ENCODE results near the gene ME2. TPM values are rescaled to one million over a fixed set of nuclear protein-coding genes. Genes with fewer than 3 reads are reported as not detected.

Gene ME2
- total and polyA plus RNA-seq, 9 of the 15 experiments (the other 6 are each of a cell fraction or from before 2014, with no cell fraction given), result 12.3 to 54.4 (median 36.2) TPM

GRCh38 chr18:50938912-50939311, 60.0 kb downstream of the ME2 start:
- ChIA-PET CTCF (ENCODE audit: low intra/inter-chr PET ratio) (no interaction called here), POLR2A (no interaction called here)
- DNase-seq (ENCODE audit: extremely low read depth in 1 of 4, low spot score in 3 of 4) (no peak), ATAC-seq (no peak), FAIRE-seq (no peak)
- Histone ChIP-seq H3K27me3 (ENCODE audit: control insufficient read depth in 2 of 2, insufficient read depth in 2 of 2, low read length in 2 of 2) (no peaks in the 10 kb centered on the region), H2AFZ (ENCODE audit: low read depth, low read length) (no peak overlapping the region), H3K4me3 (no peak overlapping the region), H3K27ac (ENCODE audit: extremely low read depth, low read depth, low read length) (no peak overlapping the region), H3K4me1 (replicated peaks in 1 of 2; ENCODE audit: control insufficient read depth in 2 of 2, insufficient read depth in 2 of 2, low read length in 2 of 2) (no peaks in the 10 kb centered on the region), H3K9me3 (replicated peaks; ENCODE audit: control insufficient read depth, insufficient read depth, low read depth, low read length) (no peaks in the 10 kb centered on the region), H3K9me1 (ENCODE audit: control insufficient read depth, insufficient read depth, low read length) (no peaks in the 10 kb centered on the region), H3K9ac (ENCODE audit: insufficient read depth in 1 of 2, low read depth in 2 of 2, low read length in 2 of 2) (no peak overlapping the region), H3K36me3 (ENCODE audit: control insufficient read depth, insufficient read depth, low read length) (peaks cover 2% of the 10 kb centered on the region; the same call in 1 of the 3 replicates), H3K79me2 (ENCODE audit: control insufficient read depth, insufficient read depth, low read length) (no peaks in the 10 kb centered on the region), H3K4me2 (ENCODE audit: insufficient read depth, low read length) (no peak overlapping the region), H4K20me1 (replicated peaks; ENCODE audit: control insufficient read depth, insufficient read depth, low read length) (no peaks in the 10 kb centered on the region)
- 92% methylated on average over 2 of the region's 2 CpGs for WGBS (ENCODE audit: insufficient coverage, low coverage, missing lambda C conversion rate)
- intact Hi-C loops (cut with micrococcal nuclease), result no loop called here
- BruUV-seq (replicated peaks), result no TSS peak
- in situ Hi-C loops (cut with MboI), result no loop called here
- TF ChIP-seq ADNP (tag; IDR thresholded peaks at IDR 0.05), result no peak
- TF ChIP-seq MAFK (IDR thresholded peaks at IDR 0.05; ENCODE audit: low read length), result peak; percentile 91
- no peak for TF ChIP-seq ZNF282 (CRISPR knock-in tag; IDR thresholded peaks at IDR 0.05)
- no peak for TF ChIP-seq TBL1XR1 (IDR thresholded peaks at IDR 0.05; ENCODE audit: low read length in 2 of 2)
- no peak for TF ChIP-seq ZNF76 (CRISPR knock-in tag; IDR thresholded peaks at IDR 0.05; ENCODE audit: borderline replicate concordance)
- no peak for TF ChIP-seq LARP7 (IDR thresholded peaks at IDR 0.05)
- no peak for TF ChIP-seq ATF6 (CRISPR knock-in tag; IDR thresholded peaks at IDR 0.05)
- TF ChIP-seq MBD1 (CRISPR knock-in tag; IDR thresholded peaks at IDR 0.05), result no peak
- peak; percentile 91 for TF ChIP-seq C11orf30 (IDR thresholded peaks at IDR 0.05; ENCODE audit: low read depth)
- no peak for TF ChIP-seq NEUROD1 (IDR thresholded peaks at IDR 0.05; ENCODE audit: borderline replicate concordance, low read depth, low read length, partially characterized antibody)
- no peak for TF ChIP-seq ARID4B (CRISPR knock-in tag; IDR thresholded peaks at IDR 0.05)
- TF ChIP-seq NFE2 (IDR thresholded peaks at IDR 0.05; ENCODE audit: low read depth), result no peak
- TF ChIP-seq BRF2 (IDR thresholded peaks at IDR 0.05; ENCODE audit: borderline replicate concordance, insufficient read depth, insufficient read length), result no peak

All from K562 (cell line).